ENCODE measurements around the gene PRR23E.

GRCh38 chr3:127165694-127166485 lies 27.0 kb upstream of the PRR23E start:
- TF ChIP-seq CTCF (IDR thresholded peaks at IDR 0.05) (no peak), POLR2A (IDR thresholded peaks at IDR 0.05) (no peak), POLR2AphosphoS5 (IDR thresholded peaks at IDR 0.05) (no peak)
